Left forelimb (tissue), 1 donor: ENCODE results near the gene CALHM2.

Experiments
- DNase-seq: peaks from one replicate; pipeline ENCODE4 v3.0.0-alpha.2; 2018; ENCODE audit warnings: low spot score

Gene CALHM2

GRCh38 chr10:103475437-103475836 is 23.3 kb upstream of the CALHM2 start:
- DNase-seq, result no peak

- DNase-seq, result no peak
Measured at GRCh38 chr10:103474077-103474476, 21.9 kb upstream of the CALHM2 start.

- DNase-seq, result no peak
Measured at GRCh38 chr10:103473261-103473671, 21.1 kb upstream of the CALHM2 start.

- DNase-seq, result no peak
Measured at GRCh38 chr10:103472005-103472404, 19.8 kb upstream of the CALHM2 start.

- no peak for DNase-seq
Measured at GRCh38 chr10:103470761-103471653, 18.8 kb upstream of the CALHM2 start.

DNA sequence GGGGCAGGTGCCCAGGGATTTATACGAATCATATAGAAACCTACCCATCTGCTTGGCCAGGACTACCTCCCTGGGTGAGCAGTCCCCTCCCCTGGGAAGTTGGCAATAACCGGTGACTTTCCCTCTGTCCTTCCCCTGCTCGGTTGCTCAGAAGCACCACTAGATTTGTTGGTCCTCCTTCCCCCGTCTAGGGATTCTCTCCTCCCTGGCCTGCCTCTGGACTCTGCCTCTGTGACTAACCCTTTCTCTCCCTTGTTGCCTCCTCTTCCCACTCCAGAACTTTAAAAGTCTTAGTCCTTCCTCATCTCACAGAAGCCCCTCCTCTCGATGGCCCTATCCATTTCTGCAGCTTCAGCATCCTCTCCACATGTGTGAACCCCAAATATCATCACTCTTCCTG is 17.0 kb upstream of the CALHM2 start:
- DNase-seq, result no peak

GRCh38 chr10:103467406-103467805 is 15.2 kb upstream of the CALHM2 start:
- DNase-seq, result no peak

- DNase-seq, result no peak
Measured at GRCh38 chr10:103466734-103467133, 14.6 kb upstream of the CALHM2 start.

- no peak for DNase-seq
Measured at GRCh38 chr10:103465411-103466179, 13.4 kb upstream of the CALHM2 start.

GRCh38 chr10:103463499-103463898 is 11.3 kb upstream of the CALHM2 start:
- DNase-seq, result no peak

DNA sequence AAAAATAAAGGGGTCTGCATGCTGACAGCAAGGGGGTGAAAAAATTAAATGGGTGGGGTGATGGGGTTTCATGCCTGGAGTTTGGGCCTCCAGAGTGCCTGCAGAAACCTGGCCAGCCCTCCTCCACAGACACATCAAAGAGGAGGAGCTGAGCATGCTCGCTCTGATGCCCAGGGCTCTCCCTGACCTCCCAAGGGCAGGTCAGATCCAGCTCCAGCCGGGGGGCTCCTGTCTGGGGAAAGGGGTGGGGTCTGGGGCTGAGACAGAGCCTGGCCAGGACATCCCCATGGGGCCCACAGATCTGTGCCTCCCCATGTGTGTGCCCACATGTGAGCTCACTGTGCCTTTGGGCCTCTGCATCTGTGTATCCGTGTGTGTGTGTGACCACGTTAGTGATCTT is 7.4 kb upstream of the CALHM2 start:
- no peak for DNase-seq

DNA sequence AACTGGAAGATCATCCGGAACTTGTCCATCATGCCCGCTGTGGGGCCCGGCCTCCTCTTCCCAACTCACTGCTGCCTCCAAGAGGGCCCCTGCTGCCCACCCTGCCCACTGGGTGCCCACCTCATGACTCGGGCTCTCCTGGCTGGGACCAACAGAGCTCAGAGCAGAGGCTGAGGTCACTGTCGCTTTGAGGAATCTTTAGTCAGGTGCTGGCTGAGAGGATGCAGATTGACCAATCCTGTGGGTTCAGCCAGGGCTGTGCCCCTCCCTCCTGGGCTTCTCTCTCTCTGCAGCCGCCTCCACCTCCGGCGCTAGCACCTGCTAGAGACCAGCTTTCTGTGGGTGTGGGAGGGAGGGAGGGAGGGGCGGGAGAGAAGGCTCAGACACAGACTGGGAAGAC is 6.5 kb upstream of the CALHM2 start, which contains the start of gene CALHM1:
Gene CALHM1, minus strand, starts transcription at position 181 of the 400 bp plus-strand sequence. Its CDS starts 149 bp downstream, at position 32.
- no peak for DNase-seq

DNA sequence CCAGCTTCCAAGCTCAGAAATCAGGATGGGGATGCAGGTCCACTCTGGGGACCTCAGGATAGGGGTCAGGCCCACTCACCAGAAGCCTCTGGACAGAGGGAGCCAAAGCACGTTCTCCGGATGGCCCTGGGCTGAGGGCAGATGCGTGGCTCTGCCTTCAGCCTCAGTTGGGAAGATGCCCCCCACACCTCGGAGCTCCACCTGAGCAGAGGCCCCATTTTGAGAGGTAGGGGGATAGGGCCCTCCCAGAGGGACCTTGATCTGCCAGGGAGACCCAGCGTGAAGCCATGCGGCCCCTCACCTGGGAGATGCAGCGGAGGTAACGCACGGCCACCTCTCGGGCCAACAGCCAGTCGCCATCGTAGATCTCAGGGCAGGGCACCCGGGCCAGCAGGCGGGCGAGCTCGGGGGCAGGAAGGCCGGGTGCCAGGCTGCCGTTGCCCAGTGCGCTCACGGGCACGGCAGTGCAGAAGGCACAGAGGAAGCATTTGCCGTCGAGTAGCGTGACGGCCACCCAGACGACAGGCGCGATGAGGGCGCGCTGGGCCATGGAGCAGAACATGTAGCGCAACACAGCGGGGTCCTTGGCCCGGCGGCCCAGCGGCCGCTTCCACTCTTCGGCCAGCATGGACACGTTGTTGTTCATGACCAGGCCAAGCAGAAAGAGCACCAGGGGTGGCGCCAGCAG is 5.9 kb upstream of the CALHM2 start:
- no peak for DNase-seq

GRCh38 chr10:103457176-103457712 is 5.1 kb upstream of the CALHM2 start:
- DNase-seq, result no peak

GRCh38 chr10:103456074-103456660 is 4.0 kb upstream of the CALHM2 start:
- DNase-seq, result no peak

DNA sequence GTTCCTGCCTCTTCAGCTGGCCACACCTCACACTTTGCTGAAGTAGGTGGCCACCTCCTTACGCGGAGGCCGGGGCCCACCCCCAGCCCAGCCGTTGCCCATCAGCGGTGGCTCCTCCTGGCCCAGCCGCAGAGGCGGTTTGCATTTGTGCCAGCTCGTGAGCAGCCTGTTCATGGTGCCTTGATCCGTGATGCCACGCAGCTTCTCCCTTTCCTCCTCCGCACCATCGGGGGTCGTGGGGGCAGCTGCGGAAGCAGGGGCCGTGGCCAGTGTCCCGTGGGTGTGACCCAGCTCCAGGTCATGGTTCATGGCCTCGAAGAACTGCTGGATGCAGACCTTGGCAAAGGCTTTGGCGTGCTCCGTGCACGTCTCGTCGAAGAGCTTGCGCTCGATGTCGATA is 3.1 kb upstream of the CALHM2 start:
- DNase-seq, result no peak

DNA sequence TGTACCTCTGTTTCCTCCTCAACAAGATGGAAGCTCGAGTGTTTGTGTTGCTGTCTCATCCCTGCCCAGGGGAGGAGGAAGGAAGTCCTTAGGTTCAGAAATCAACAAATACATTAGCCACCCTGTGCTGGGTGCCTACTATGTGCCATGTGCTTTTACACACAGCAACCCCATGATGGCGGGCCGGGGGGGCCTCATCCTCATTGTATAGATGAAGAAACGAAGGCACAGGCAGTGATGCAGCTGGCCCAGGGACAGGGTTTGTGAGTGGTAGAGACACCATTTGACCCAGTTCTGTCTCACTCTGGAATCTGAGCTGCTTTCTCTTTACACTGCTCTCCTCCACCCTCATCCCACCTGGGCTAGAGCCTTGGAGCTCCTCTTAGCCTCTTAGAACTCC is 1.9 kb upstream of the CALHM2 start:
- no peak for DNase-seq

- no peak for DNase-seq
Measured at GRCh38 chr10:103452506-103453230, 498 bp upstream of the CALHM2 start.

GRCh38 chr10:103451091-103451813 is 918 bp downstream of the CALHM2 start:
- no peak for DNase-seq

GRCh38 chr10:103450201-103450695 is 1.9 kb downstream of the CALHM2 start:
- no peak for DNase-seq
